GM18511 (cell line): ENCODE measurements around the gene DDAH1.
"Not testable (repeated sequence)": the region's sequence is repeated elsewhere in the genome, so short reads cannot be mapped to it uniquely, and the experiment has no call there.

Experiments used
- ATAC-seq: cut with Tn5 transposase; IDR thresholded peaks from one replicate; pipeline ENCODE4 v1.9.1; 2021; ENCODE audit warnings: mild to moderate bottlenecking, moderate library complexity; ENCODE audit not compliant: unreplicated experiment

Gene DDAH1

DNA sequence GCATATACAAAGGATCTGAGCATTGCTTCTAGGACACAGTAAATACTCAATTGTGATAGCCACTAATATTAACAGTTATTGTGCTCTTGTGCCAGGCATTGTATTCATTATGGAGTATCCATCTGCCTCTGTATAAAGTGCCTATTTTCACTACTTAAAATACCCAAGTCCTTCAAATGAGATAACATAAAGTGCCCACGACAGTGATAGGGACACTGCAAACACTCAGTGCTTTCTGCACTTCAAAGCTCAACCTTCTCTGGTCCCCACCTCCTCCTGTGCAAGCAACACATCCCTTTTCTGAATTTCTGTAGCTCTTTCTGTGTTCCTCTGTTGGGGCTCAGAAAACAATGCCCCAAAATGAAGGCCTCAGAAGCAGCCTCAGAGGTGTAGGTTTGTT is 6.6 kb upstream of the DDAH1 start:
- ATAC-seq: no peak

DNA sequence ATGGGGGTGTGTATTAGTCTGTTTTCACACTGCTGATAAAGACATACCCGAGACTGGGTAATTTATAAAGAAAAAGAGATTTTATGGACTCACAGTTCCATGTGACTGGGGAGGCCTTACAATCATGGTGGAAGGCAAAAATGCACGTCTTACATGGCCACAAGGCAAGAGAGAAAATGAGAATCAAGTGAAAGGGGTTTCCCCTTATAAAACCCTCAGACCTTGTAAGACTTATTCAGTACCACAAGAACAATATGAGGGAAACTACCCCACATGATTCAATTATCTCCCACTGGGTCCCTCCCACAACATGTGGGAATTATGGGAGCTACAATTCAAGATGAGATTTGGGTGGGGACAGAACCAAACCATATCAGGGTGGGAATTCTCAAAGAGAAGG is 5.2 kb upstream of the DDAH1 start:
- not testable (repeated sequence) for ATAC-seq

DNA sequence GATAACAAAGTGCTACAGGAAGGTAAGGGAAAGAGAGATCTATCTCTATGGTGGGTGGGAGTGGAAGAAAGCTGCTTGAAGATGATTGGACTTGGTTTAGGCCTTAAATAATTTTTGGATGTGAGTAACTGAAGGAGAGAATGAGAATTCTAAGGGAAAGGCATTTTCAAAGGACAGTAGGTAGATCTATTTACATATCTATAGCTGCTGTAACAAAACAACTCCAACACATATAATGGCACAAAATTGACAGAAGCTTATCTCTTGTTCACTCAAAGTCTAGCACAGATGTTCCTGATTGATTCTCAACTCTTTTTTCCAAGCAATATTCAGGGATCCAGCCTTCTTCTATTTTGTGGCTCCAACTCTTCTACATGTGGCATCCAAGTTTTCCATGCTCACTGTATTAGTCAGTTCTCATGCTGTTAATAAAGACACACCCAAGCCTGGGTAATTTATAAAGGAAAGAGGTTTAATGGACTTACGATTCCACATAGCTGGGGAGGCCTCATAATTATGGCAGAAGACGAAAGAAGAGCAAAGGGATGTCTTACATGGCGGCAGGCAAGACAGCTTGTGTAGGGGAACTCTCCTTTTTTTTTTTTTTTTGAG is 3.1 kb upstream of the DDAH1 start:
- no peak for ATAC-seq

DNA sequence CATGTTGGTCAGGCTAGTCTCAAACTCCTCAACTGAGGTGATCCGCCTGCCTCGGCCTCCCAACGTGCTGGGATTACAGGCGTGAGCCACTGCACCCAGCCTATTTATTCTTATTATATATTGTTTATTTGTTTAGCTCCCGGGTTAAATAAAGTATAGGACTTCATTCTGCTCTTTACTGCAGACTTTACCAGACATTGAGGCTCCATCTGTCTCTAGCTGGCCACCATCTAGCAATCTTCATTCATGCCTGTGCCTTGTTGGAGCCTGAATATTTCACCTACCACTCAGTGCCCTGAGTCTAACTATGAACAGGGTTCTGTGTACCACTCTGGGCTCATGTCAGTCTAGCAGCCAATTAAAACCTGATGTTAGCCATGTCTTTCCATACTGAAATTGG is 2.1 kb upstream of the DDAH1 start:
- ATAC-seq: no peak

DNA sequence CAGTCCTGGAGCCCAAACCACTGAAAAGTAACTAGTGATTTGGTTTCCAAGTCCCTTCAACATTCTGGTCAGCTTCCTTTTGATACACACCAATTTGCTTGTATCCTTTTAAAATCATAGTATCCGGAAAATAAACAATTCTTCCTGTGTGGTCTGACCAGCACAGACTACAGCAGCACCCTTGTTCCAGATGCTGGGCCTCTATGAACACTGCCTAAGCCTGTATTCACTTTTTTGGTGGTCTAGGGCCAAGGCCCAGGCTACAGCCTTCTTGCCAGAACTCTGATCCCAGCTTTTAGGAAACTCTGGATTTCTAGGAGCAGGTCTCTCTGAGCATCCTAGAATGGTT is 801 bp upstream of the DDAH1 start:
- ATAC-seq: no peak

DNA sequence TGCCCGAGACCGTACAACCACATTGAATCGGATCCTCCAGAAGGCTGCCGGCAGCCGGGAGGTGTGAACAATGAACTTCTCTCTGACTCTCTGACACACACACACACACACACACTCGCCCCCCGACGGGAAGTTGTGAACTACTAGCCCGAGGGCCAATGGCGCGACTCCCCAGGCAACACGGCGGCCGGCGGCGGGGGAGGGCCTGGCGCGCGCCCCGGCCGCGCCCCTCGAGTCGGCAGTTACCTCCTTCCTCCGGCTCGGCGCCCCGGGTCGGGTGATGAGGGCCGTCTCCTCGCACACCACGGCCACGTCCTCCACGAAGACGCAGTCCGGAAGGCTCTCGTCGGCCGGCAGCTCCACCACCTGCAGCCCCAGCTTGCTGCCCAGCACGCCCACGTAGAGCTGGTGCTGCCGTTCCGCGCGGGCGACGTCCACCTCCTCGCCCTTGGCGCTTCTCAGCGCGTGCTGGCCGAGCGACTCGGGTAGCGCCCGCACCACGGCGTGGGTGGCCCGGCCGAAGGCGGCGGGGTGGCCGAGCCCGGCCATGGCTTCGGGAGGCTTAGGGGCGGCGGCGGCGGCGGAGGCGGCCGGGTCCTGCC is 361 bp downstream of the DDAH1 start:
- ATAC-seq: peak; percentile 66

DNA sequence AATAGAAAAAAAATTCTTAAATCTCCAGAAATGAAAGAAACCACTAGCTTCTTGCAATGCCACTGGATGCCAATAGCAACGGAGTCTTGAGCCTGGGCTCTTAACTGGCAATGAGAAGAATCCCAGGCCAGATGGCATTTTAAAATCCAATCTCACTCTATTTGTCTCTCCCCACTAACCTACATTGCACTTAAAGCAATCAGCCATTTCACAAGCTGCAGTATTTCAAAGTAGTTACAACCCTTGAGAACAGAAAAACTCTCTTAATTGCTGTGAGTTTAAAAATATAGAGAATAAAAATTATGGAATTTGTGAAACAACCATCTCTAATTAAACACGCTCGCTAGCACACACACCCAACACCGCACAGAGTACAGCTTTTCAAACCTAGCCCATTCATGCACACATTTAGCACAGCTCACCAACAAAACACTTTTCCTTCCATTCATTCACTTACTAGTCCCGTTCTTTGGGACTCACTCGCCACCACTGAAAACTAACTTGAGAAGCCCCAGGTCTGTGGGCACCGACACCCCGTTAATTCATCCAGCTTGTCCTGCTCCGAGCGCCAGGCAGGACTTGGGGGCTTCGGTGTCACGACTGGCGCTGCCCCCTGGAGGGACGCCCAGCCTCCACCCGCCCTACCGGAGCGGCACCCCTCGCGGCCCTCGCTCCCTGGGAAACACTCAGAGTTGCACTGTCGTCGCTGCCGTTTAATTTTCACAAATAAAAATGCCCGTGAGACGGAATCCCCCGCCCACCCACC is 1.0 kb downstream of the DDAH1 start:
- peak; percentile 1 for ATAC-seq

DNA sequence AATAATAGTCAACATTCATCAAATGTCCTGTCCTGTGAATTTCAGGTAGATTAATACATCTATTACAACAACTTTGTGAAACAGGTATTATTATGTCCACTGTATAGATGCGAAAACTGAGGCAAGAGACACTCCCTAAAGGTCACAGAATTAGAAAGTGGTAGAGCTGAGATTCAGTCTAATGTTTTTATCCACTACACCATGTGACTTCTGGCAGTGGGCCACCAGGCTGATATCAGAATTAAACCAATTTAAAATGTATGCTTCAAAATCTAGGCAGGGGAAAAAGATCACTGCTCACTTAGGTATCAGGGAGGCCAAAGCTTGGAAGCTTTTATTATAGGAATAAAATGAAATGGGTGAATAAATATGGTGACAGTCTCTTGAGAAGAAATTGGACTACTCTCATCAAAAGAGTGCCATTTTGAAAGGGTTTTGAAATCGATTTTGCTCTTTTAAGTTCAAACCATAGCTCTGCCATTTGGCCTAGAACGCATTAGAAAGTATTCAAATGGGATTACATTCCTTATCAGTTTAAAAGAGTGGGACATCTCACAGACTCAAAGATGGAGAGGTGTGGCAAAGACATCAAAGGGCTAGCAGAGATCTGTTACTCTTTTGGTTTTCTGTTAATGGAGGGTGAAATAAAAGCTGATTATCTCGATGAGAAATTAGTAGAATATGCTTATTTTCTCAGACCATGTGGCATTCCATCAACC is 1.9 kb downstream of the DDAH1 start:
- ATAC-seq: no peak

DNA sequence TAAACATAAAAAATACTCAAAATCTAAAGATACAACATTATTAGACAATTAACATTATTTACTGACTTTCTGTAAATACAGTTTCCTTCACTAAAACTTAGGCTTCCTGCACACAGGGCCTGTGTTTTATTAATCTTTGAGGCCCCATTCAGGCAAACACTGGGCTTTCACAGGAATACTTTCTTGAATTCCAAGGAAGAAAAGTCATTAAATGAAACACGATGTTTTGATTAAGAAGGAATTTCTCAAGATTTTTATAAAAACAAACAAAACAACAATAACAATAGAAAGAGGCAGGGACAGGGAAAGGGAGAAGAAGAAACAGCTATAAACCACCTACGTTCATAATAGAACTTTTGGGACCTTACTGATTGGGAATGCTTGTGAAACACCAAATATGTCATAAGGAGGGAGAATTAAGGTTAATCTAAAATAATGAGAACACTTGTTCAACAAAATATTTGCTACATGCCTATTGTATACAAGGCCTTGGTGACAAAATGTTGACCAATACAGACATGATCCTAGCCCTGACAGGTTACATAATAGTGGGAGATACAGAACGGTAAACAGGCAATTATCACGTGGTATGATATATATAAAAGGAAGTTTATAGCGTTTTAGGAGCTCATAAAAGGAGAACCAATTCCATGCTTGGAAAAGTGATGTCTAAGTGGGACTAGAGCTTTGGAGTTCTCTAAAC is 3.6 kb downstream of the DDAH1 start:
- ATAC-seq: no peak

DNA sequence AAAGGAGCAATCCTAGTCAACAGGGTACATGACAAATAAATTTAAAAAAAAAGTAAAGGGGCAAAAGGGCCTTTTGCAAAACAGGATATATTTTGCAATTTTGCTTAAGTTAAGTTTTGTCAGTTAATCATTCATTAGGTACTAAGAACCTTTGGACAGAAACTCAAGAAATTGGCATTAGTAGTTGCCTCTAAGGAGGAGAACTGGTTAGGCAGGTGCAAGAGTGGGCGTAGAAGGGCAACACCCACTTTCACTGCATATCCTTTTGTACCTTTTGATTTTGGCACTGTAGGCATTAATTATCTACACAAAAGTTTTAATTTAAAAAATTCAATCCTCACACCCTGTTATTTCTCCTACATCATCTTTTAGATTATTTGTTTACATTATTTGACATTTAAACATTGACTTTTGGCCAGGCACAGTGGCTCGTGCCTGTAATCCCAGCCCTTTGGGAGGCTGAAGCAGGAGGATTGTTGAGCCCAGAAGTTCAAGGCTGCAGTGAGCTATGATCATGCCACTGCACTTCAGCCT is 4.3 kb downstream of the DDAH1 start:
- ATAC-seq: no peak

DNA sequence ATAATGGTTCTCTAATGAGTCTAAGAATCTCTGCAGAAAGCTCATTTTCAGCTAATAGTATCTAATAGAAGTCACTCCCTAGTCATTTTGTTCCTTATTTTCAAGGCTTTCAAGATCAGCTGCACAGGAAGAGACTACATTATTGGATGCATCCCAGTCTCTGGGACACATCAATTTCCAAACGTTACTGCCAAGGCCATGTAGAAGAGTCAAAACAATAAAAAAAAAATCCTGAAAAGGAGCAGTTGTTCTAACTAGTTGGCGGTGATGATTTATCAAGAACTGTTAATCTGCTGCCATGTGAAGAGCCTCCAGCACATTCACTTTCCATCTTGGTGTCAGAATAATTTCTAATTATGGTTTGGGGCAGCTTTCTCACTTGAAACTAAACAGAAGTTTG is 5.7 kb downstream of the DDAH1 start:
- no peak for ATAC-seq

DNA sequence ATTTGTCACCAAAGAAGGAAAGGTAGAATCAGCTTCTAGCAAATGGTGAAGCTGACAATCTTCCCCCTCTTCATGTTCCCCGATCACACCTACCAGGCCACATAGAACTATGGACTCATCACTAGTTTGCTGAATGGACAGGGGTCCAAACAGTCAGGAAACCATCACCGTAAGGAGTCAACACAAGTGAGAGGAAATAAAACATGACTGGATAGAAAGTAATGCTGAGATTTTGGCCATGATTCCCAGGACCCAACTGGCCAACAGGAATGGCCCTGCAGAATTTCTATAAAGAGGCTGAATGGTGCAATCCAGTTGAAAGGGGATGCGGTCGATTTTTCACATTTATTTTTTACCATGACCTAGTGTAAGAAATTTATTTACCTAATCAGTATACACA is 10.7 kb downstream of the DDAH1 start:
- ATAC-seq: no peak

DNA sequence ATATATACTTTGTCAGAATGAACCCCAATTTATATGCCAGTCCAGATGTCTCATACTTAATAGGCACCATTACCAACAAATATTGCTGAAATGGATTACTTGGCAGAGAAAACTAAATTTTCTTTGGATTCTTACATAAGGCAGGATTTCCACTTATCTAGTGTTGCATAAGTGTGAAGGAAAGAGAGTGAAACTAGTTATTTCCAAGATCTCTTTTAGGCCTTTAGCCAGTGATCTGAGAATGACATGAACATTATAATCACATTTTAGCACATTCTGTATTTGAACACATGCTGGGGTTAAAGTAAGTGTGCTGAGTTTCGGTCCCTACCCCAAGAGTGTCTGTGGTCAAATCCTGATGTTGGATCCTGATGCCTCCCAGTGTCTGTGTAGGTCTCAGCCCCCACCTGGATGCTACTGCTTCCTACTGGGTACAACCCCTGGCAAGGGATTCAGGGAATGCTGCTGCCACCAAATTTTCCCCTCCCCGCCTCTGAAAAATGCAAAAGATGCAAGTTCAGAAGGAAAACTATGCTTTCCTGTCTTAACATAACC is 11.2 kb downstream of the DDAH1 start:
- ATAC-seq: no peak

DNA sequence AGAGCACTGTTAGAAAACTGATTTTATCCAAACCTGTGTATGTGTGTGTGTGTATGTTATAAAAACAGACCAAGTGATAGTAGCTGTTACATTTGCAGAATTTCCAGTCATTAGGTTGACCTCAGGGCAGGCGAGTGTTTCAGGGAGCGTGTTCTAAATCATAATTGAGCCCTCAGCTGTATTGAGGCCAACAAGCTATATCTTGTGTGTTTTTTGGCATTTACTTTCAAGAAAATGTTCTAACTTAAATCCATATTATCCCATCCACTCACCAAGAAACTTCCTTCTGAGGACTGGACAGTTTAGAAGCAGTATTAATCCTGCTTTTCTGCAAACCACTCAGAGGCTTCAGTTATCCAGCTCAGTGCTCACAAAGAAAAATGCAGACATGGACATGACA is 12.0 kb downstream of the DDAH1 start:
- no peak for ATAC-seq

DNA sequence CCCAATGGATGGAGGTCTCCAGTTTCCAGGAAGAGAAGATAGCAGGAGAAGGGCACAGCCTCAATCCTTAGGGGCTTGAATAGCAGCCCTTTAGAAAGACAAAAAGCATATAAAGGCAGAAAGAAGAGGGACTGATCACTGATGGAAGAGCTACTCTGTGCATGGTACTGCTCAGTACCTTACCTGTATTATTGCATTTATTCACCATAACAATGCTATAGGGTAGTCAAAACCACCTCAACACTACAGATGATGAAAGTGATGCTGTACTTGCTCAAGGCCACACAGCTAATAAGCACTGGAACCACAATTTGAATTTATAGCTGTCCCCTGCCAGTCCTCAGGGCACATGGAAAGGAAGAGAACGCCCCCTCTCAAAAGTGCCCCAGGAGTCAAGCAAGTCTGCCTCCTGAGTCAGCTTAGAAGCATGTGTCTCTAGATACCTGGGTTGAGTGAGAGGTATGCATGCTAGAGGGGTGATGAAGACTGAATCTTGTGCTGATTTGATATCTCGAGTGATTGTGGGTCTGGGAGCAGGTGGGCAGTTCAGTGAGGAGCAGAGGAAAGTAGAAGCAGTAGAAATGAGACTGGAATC is 13.6 kb downstream of the DDAH1 start:
- no peak for ATAC-seq

DNA sequence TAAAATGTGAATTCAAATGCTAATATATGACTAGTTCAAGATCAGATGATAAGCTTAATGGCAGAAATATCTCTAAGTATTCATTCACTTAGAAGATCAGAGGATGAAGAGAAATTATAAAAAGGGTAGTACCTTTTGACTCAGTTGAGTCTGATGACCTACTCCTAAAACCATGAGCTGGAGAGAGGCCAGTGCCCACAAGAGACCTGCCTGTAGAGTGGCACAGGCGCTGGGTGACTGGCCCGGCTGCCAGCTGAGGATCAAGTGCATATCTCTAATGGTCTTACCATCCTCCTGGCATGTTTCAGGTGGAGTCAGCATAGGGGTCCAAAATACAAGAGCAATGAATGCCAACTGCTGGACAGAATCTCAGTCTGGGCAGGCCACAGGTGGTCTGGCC is 14.1 kb downstream of the DDAH1 start:
- no peak for ATAC-seq

DNA sequence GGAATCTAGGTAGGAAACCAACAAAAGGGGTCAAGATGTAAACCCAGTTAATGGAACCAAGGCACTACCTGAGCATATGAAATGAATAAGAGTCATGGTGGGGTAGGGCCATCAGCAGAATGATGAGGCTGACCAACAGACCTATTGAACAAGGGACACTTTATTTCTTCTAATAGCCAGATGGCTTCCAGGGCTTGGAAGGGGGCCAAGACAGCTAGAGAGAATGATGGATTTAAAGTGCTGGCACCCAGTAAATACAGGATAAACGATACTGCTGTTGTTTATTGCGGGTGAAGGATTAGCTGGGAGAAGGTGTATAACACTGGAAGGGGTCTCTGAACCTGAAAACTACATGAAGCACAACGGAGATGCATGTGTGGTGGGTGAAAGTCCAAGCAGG is 15.6 kb downstream of the DDAH1 start:
- no peak for ATAC-seq

DNA sequence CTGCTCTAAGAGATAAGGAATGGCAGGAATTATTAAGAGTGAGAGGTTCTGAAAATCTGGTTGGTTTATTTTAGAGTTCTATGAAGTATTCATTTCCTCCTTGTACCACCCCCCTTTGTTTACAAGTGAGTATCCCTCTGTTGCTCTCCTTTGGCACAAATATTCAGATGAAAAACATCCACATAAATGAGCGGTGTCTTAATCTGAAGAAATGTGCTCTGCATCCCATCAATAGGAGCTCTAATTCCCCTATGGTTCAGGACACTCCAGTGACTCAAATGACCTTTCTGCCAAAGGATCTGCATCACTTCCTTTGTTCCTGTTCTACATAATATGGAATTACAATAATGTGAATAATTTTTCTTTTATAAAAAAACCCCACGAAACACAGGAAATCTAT is 16.6 kb downstream of the DDAH1 start:
- no peak for ATAC-seq

DNA sequence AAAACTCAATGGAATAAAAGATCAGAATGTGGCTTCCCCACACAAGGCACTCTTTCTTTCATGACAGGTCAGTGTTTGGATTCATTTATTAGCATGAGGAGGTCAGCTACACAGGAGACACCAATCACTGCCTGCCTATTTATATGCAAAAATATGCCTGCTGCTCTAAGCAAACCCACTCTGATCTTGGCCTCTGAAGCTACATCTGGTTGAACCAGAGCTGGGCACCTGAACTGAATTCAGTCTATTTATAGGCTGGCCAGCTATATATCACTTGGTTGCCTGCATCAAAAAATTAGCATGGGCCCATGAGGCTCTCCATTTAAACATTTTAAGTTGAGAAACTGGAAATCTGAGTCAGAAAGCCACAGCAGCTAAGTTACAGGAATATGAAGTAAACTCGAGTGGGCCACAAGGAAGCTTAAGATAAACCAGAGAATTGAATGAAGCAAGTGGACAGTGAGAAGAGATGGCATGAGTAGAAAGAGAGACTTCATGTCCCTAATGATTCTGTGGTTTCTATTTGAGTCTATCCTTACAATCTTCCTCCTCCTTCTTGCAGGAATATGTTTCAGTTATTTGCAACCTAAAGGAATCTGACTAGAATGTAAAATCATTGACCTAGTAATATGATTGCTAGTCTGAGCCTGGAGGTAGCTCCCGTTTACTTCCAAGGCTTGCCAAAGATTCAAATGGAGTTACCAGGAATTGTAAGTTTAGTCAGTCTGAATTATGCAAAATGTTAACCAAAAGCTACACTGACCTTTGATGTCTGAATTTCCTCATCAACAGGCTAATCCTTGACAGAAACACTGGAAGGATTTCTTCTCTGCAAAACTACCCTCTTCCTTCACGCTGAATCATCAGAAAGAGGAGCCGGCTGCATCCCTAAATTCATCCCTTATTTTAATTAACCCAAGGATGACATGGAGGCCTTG is 17.7 kb downstream of the DDAH1 start:
- ATAC-seq: no peak
